ENCODE results near the gene BANK1. TPM values are rescaled to one million over a fixed set of nuclear protein-coding genes. Genes with fewer than 3 reads are reported as not detected.

Gene BANK1
- total and polyA plus RNA-seq, 12 donors = 0.08 to 1.1 (median 0.35) TPM; not detected in 3

DNA sequence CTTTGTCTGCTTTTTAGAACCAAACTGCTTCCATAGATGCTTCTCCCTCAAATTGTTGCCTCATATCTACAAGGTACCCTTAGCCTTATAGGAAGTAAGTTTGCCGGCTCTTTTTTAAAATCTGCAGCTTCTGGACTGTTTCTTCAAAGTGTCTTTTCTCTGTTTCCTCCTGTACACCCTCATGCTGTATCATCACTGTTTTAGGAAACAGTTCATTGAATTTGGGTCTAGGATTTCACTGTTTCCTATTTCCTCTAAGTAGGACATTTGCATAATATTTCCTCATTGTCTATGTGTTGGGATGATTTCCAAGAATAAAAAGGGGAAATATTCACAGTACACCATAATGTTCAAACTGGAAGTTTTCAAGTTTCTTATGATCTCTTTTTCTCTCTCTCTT lies 43.0 kb downstream of the BANK1 start:
- peak in 1 of 8 donors; percentile 20 for ATAC-seq
- no peaks in the 10 kb centered on the region for H3K27me3 ChIP-seq
- WGBS, 2 donors = 44 to 71% methylated on average over 1 of the region's 1 CpG

DNA sequence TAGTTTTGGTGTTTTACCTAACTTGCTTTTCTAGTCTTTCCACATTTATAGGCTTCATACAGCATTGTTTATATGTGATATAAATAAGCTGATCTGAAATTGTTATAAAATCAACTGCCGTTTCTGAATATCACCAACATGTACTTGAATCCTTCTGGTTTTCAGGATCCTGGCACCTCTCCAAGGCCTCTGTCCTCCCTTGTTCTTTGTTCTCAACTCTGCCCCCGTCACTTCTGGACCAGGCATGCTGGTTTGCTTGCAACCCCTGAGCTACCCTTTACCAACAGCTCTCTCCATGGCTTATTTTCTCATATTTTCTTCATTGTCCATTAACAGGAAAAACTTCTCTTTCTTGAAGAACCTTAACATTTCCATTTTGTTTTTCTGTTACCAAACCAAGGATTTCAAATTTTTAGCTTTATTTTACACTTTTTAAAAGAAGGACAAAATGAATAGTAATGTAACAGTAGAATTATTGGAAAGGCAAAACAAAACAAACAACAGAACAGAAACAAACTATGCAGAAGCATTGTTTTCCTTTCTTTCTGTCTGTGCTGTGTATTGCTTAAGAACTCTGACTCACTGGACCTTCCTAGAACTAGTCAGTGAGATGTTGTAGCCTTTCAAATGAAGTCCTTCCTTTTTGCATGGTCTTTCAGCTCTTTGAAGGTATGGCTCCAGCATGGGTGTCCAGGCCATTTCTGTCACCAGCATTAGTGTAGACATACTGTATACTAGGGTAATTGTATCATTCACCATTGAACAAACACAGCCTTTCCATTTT lies 44.8 kb downstream of the BANK1 start:
- Histone ChIP-seq H3K36me3 (no peaks in the 10 kb centered on the region), H3K9me3 (no peaks in the 10 kb centered on the region), H3K4me3 (no peak overlapping the region), H3K4me1 (peaks cover 0 to 23% (median 0%) of the 10 kb centered on the region in 9 donors), H3K27me3 (no peaks in the 10 kb centered on the region), H3K27ac (peak overlapping the region in 1 of 10 donors; percentile 74)
- intact Hi-C loops (cut with DNase I) = no loop called here
- TF ChIP-seq, protein P1, sequence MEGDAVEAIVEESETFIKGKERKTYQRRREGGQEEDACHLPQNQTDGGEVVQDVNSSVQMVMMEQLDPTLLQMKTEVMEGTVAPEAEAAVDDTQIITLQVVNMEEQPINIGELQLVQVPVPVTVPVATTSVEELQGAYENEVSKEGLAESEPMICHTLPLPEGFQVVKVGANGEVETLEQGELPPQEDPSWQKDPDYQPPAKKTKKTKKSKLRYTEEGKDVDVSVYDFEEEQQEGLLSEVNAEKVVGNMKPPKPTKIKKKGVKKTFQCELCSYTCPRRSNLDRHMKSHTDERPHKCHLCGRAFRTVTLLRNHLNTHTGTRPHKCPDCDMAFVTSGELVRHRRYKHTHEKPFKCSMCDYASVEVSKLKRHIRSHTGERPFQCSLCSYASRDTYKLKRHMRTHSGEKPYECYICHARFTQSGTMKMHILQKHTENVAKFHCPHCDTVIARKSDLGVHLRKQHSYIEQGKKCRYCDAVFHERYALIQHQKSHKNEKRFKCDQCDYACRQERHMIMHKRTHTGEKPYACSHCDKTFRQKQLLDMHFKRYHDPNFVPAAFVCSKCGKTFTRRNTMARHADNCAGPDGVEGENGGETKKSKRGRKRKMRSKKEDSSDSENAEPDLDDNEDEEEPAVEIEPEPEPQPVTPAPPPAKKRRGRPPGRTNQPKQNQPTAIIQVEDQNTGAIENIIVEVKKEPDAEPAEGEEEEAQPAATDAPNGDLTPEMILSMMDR (IDR thresholded peaks at IDR 0.05) = no peak
- 12 to 17% methylated on average over 2 of the region's 2 CpGs for WGBS, 2 donors
- ATAC-seq (peak in 1 of 8 donors; percentile 56), DNase-seq (peak in 1 of 2 donors; percentile 8)

More for the DNA sequence above, 43.0 kb downstream of the BANK1 start:
- H3K4me3 ChIP-seq = no peak overlapping the region
- no peak for DNase-seq
- no peaks in the 10 kb centered on the region for H3K9me3 ChIP-seq
- intact Hi-C loops (cut with DNase I) = no loop called here
- no peaks in the 10 kb centered on the region for H3K36me3 ChIP-seq
- H3K27ac ChIP-seq = no peak overlapping the region
- H3K4me1 ChIP-seq = peaks cover 0 to 23% (median 0%) of the 10 kb centered on the region in 9 donors
- TF ChIP-seq, protein P1 (IDR thresholded peaks at IDR 0.05) = no peak

DNA sequence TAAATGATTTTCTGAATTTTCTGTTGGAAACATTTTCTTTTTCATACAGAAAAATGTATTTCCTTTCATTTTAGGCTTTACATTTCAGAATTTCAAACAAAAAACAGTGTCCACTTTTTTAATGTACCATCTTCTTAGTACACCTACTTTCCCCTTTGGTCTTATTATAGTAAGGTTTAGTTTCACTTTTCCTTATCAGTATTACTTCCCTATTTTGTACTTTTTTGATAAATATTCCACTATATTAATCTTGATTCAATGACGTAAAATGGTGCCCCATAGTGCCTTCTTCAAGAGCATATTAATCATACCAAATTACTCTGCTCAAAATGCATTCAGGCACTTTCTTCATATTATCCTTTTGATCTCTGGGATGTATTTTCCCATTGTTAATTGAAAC lies 52.5 kb downstream of the BANK1 start:
- DNase-seq (no peak), ATAC-seq (no peak)
- intact Hi-C loops (cut with DNase I) = no loop called here
- no peaks in the 10 kb centered on the region for H3K36me3 ChIP-seq
- no peak overlapping the region for H3K4me3 ChIP-seq
- no peaks in the 10 kb centered on the region for H3K9me3 ChIP-seq
- H3K27me3 ChIP-seq = no peaks in the 10 kb centered on the region
- H3K27ac ChIP-seq = no peak overlapping the region
- TF ChIP-seq, protein P1 (IDR thresholded peaks at IDR 0.05) = no peak
- 65 to 74% methylated on average over 1 of the region's 1 CpG for WGBS, 2 donors
- H3K4me1 ChIP-seq = no peaks in the 10 kb centered on the region

DNA sequence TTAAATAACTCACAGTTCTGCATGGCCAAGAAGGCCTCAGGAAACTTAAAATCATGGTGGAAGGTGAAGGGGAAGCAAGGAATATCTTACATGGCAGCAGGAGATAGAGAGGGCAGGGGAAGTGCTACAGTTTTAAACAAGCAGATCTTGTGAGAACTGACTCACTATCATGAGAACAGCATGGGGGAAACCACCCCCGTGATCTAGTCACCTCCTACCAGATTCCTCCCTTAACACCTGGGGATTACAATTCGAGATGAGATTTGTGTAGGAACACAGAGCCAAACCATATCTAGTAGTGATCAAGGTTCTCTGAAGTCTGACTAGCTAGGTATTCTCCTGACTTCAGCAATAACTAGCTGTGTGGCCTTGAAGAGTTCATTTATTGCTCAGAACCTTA lies 56.0 kb downstream of the BANK1 start:
- Histone ChIP-seq H3K27ac (no peak overlapping the region), H3K4me1 (no peaks in the 10 kb centered on the region), H3K27me3 (no peaks in the 10 kb centered on the region), H3K4me3 (no peak overlapping the region), H3K9me3 (no peaks in the 10 kb centered on the region), H3K36me3 (no peaks in the 10 kb centered on the region)
- 56 to 59% methylated on average over 2 of the region's 2 CpGs for WGBS, 2 donors
- ATAC-seq (no peak), DNase-seq (no peak)
- intact Hi-C loops (cut with DNase I) = no loop called here
- TF ChIP-seq, protein P1 (IDR thresholded peaks at IDR 0.05) = no peak
